WTC11 (cell line): ENCODE measurements around the gene C19orf85. TPM values are rescaled to one million over a fixed set of nuclear protein-coding genes. Genes with fewer than 3 reads are reported as not detected.

Experiments
- AFF4 ChIP-seq: sonication (generic); formaldehyde crosslinking; IDR thresholded peaks from 2 replicates; pipeline ENCODE4 v1.8.1; 2023; ENCODE audit warnings: mild to moderate bottlenecking, missing genetic modification reagents, borderline replicate concordance
- CBFB ChIP-seq: sonication (generic); formaldehyde crosslinking; IDR thresholded peaks from 2 replicates; pipeline ENCODE4 v1.8.1; 2022; ENCODE audit warnings: mild to moderate bottlenecking, low read depth, missing genetic modification reagents
- CREM ChIP-seq: sonication (generic); formaldehyde crosslinking; IDR thresholded peaks from 2 replicates; pipeline ENCODE4 v1.8.1; 2022; ENCODE audit warnings: mild to moderate bottlenecking, missing genetic modification reagents, moderate library complexity
- E2F5 ChIP-seq: sonication (generic); formaldehyde crosslinking; IDR thresholded peaks from 2 replicates; pipeline ENCODE4 v1.8.1; 2022; ENCODE audit warnings: mild to moderate bottlenecking, moderate library complexity, missing genetic modification reagents
- ELF4 ChIP-seq: sonication (generic); formaldehyde crosslinking; IDR thresholded peaks from 2 replicates; pipeline ENCODE4 v1.8.1; 2022; ENCODE audit warnings: low read depth, mild to moderate bottlenecking, moderate library complexity, missing genetic modification reagents
- GABPB1 ChIP-seq: sonication (generic); formaldehyde crosslinking; IDR thresholded peaks from 2 replicates; pipeline ENCODE4 v1.8.1; 2023; ENCODE audit warnings: mild to moderate bottlenecking, missing genetic modification reagents
- NFATC4 ChIP-seq: fragments of 250-450 bp; sonication (Bioruptor Pico); IDR thresholded peaks from 2 replicates; pipeline ENCODE4 v1.9.0; 2021; ENCODE audit warnings: mild to moderate bottlenecking
- PRRX2 ChIP-seq: fragments of 250-450 bp; sonication (Bioruptor Pico); IDR thresholded peaks from 2 replicates; pipeline ENCODE4 v1.8.0; 2021; ENCODE audit warnings: mild to moderate bottlenecking
- RELA ChIP-seq: sonication (generic); formaldehyde crosslinking; IDR thresholded peaks from 2 replicates; pipeline ENCODE4 v1.8.1; 2022; ENCODE audit warnings: missing genetic modification reagents, mild to moderate bottlenecking, borderline replicate concordance
- ZBTB21 ChIP-seq: sonication (generic); formaldehyde crosslinking; IDR thresholded peaks from 2 replicates; pipeline ENCODE4 v1.8.1; 2023; ENCODE audit warnings: mild to moderate bottlenecking, missing genetic modification reagents, borderline replicate concordance
- ZMAT4 ChIP-seq: fragments of 250-450 bp; sonication (Bioruptor Pico); IDR thresholded peaks from 2 replicates; pipeline ENCODE4 v1.9.0; 2021; ENCODE audit warnings: mild to moderate bottlenecking
- ZNF219 ChIP-seq: sonication (generic); formaldehyde crosslinking; IDR thresholded peaks from 2 replicates; pipeline ENCODE4 v1.8.0; 2023; ENCODE audit warnings: missing genetic modification reagents, mild to moderate bottlenecking, borderline replicate concordance
- ZNF281 ChIP-seq: sonication (generic); formaldehyde crosslinking; IDR thresholded peaks from 2 replicates; pipeline ENCODE4 v1.8.0; 2023; ENCODE audit warnings: mild to moderate bottlenecking, missing genetic modification reagents
- ZNF423 ChIP-seq: fragments of 250-450 bp; sonication (Bioruptor Pico); IDR thresholded peaks from 2 replicates; pipeline ENCODE4 v2.1.2; 2022; ENCODE audit warnings: mild to moderate bottlenecking, moderate library complexity
- total RNA-seq: library from RNA; stranded (reverse); gene quantifications from 3 replicates; pipeline ENCODE4 v1.2.3, GENCODE V29; 2021
- TF ChIP-seq, protein P1 (sequence below): fragments of 200-600 bp; IDR thresholded peaks from 2 replicates; pipeline ENCODE4 v1.8.0; 2022; ENCODE audit warnings: antibody characterized with exemption
- TF ChIP-seq, protein P2 (sequence below): sonication (generic); formaldehyde crosslinking; IDR thresholded peaks from 2 replicates; pipeline ENCODE4 v1.8.1; 2022; ENCODE audit warnings: low read depth, missing genetic modification reagents, borderline replicate concordance
- TF ChIP-seq, protein P3 (sequence below): fragments of 250-450 bp; sonication (Bioruptor Pico); IDR thresholded peaks from 2 replicates; pipeline ENCODE4 v1.8.0; 2021; ENCODE audit warnings: mild to moderate bottlenecking
- TF ChIP-seq, protein P4 (sequence below): sonication (generic); formaldehyde crosslinking; IDR thresholded peaks from 2 replicates; pipeline ENCODE4 v1.8.0; 2022; ENCODE audit warnings: mild to moderate bottlenecking, missing genetic modification reagents
- TF ChIP-seq, protein P5 (sequence below): fragments of 250-450 bp; sonication (Bioruptor Pico); IDR thresholded peaks from 2 replicates; pipeline ENCODE4 v1.9.0; 2021; ENCODE audit warnings: mild to moderate bottlenecking, borderline replicate concordance

C19orf85 gene
- total RNA-seq, 1 experiment from 2014 or later = 2.2 TPM

GRCh38 chr19:55503502-55504251 lies 39.1 kb upstream of the C19orf85 start (continued):
- TF ChIP-seq CBFB (CRISPR knock-in tag) = peak; percentile 95; the same call in 1 of the 2 replicates
- TF ChIP-seq RELA (CRISPR knock-in tag) = peak; percentile 99
- TF ChIP-seq E2F5 (CRISPR knock-in tag) = peak; percentile 99
- TF ChIP-seq ZNF281 (CRISPR knock-in tag) = peak; percentile 100
- TF ChIP-seq, protein P1, sequence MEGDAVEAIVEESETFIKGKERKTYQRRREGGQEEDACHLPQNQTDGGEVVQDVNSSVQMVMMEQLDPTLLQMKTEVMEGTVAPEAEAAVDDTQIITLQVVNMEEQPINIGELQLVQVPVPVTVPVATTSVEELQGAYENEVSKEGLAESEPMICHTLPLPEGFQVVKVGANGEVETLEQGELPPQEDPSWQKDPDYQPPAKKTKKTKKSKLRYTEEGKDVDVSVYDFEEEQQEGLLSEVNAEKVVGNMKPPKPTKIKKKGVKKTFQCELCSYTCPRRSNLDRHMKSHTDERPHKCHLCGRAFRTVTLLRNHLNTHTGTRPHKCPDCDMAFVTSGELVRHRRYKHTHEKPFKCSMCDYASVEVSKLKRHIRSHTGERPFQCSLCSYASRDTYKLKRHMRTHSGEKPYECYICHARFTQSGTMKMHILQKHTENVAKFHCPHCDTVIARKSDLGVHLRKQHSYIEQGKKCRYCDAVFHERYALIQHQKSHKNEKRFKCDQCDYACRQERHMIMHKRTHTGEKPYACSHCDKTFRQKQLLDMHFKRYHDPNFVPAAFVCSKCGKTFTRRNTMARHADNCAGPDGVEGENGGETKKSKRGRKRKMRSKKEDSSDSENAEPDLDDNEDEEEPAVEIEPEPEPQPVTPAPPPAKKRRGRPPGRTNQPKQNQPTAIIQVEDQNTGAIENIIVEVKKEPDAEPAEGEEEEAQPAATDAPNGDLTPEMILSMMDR = peak; percentile 99
- TF ChIP-seq ZNF423 (CRISPR knock-in tag) = no peak
- TF ChIP-seq ZBTB21 = peak; percentile 98
- TF ChIP-seq GABPB1 (CRISPR knock-in tag) = no peak
- TF ChIP-seq, protein P2, sequence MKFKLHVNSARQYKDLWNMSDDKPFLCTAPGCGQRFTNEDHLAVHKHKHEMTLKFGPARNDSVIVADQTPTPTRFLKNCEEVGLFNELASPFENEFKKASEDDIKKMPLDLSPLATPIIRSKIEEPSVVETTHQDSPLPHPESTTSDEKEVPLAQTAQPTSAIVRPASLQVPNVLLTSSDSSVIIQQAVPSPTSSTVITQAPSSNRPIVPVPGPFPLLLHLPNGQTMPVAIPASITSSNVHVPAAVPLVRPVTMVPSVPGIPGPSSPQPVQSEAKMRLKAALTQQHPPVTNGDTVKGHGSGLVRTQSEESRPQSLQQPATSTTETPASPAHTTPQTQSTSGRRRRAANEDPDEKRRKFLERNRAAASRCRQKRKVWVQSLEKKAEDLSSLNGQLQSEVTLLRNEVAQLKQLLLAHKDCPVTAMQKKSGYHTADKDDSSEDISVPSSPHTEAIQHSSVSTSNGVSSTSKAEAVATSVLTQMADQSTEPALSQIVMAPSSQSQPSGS (CRISPR knock-in tag) = peak; percentile 96
- peak; percentile 98 for TF ChIP-seq CREM (CRISPR knock-in tag)
- peak; percentile 80; the same call in 1 of the 2 replicates for TF ChIP-seq ZNF219 (CRISPR knock-in tag)
- TF ChIP-seq PRRX2 (CRISPR knock-in tag) = no peak
- peak; percentile 100 for TF ChIP-seq AFF4 (CRISPR knock-in tag)
- no peak for TF ChIP-seq NFATC4 (CRISPR knock-in tag)
- TF ChIP-seq, protein P3, sequence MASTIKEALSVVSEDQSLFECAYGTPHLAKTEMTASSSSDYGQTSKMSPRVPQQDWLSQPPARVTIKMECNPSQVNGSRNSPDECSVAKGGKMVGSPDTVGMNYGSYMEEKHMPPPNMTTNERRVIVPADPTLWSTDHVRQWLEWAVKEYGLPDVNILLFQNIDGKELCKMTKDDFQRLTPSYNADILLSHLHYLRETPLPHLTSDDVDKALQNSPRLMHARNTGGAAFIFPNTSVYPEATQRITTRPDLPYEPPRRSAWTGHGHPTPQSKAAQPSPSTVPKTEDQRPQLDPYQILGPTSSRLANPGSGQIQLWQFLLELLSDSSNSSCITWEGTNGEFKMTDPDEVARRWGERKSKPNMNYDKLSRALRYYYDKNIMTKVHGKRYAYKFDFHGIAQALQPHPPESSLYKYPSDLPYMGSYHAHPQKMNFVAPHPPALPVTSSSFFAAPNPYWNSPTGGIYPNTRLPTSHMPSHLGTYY (CRISPR knock-in tag) = no peak
- TF ChIP-seq, protein P4, sequence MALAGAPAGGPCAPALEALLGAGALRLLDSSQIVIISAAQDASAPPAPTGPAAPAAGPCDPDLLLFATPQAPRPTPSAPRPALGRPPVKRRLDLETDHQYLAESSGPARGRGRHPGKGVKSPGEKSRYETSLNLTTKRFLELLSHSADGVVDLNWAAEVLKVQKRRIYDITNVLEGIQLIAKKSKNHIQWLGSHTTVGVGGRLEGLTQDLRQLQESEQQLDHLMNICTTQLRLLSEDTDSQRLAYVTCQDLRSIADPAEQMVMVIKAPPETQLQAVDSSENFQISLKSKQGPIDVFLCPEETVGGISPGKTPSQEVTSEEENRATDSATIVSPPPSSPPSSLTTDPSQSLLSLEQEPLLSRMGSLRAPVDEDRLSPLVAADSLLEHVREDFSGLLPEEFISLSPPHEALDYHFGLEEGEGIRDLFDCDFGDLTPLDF (CRISPR knock-in tag) = peak; percentile 99
- TF ChIP-seq ELF4 (CRISPR knock-in tag) = peak; percentile 95; the same call in 1 of the 2 replicates
- TF ChIP-seq ZMAT4 (CRISPR knock-in tag) = no peak
- TF ChIP-seq, protein P5, sequence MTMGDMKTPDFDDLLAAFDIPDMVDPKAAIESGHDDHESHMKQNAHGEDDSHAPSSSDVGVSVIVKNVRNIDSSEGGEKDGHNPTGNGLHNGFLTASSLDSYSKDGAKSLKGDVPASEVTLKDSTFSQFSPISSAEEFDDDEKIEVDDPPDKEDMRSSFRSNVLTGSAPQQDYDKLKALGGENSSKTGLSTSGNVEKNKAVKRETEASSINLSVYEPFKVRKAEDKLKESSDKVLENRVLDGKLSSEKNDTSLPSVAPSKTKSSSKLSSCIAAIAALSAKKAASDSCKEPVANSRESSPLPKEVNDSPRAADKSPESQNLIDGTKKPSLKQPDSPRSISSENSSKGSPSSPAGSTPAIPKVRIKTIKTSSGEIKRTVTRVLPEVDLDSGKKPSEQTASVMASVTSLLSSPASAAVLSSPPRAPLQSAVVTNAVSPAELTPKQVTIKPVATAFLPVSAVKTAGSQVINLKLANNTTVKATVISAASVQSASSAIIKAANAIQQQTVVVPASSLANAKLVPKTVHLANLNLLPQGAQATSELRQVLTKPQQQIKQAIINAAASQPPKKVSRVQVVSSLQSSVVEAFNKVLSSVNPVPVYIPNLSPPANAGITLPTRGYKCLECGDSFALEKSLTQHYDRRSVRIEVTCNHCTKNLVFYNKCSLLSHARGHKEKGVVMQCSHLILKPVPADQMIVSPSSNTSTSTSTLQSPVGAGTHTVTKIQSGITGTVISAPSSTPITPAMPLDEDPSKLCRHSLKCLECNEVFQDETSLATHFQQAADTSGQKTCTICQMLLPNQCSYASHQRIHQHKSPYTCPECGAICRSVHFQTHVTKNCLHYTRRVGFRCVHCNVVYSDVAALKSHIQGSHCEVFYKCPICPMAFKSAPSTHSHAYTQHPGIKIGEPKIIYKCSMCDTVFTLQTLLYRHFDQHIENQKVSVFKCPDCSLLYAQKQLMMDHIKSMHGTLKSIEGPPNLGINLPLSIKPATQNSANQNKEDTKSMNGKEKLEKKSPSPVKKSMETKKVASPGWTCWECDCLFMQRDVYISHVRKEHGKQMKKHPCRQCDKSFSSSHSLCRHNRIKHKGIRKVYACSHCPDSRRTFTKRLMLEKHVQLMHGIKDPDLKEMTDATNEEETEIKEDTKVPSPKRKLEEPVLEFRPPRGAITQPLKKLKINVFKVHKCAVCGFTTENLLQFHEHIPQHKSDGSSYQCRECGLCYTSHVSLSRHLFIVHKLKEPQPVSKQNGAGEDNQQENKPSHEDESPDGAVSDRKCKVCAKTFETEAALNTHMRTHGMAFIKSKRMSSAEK (CRISPR knock-in tag) = no peak
